HCT116 (cell line): ENCODE measurements around the gene FAM53B. TPM values are rescaled to one million over a fixed set of nuclear protein-coding genes. Genes with fewer than 3 reads are reported as not detected.

Experiments
- ATAC-seq: fragments of 200-7000 bp; cut with Tn5 transposase; 2 replicates; pipeline ENCODE4 v1.9.1; 2020; ENCODE audit warnings: mild to moderate bottlenecking, moderate library complexity
- BruUV-seq: library from RNA; stranded (reverse); fragments of 400-500 nt; replicated peaks from 2 replicates; lab custom pipeline; 2021; lab: Mats Ljungman, UMichigan
- CTCF ChIA-PET: fragments of 300-600 bp; sonication (Branson Sonifier 250); formaldehyde crosslinking; loops from one replicate; lab custom pipeline; 2021; ENCODE audit warnings: antibody characterized with exemption; lab: Charles Lee
- POLR2A ChIA-PET: fragments of 300-600, 350-600 bp; sonication (Branson Sonifier 250); formaldehyde crosslinking; loops from one replicate; lab custom pipeline; 2021; ENCODE audit warnings: antibody characterized with exemption; lab: Charles Lee
- RAD21 ChIA-PET, 2 experiments: fragments of 300-600 bp; sonication (Branson Sonifier 250); formaldehyde crosslinking; loops; one replicate each; lab custom pipeline; 2023; ENCODE audit warnings: low total read pairs in 2 of 2; ENCODE audit not compliant: uncharacterized antibody in 2 of 2, unreplicated experiment in 2 of 2, low non-redundant PET in 1 of 2; lab: Charles Lee
- DNase-seq: peaks from one replicate; pipeline ENCODE4 v3.0.0-alpha.2; 2010; ENCODE audit warnings: low read depth, low spot score
- H2AFZ ChIP-seq: fragments of 200-600 bp; shearing (Covaris generic), sonication (generic); 2 replicates; pipeline ENCODE4 v1.6.1; 2017; ENCODE audit warnings: low read depth, mixed run types, mixed read lengths, antibody characterized with exemption, low read length; ENCODE audit not compliant: poor library complexity, severe bottlenecking
- H3K27ac ChIP-seq: 2 replicates; pipeline ENCODE4 v1.5.1; 2012; ENCODE audit warnings: low read depth, low read length
- H3K27me3 ChIP-seq: fragments of 200-600 bp; sonication (generic); 2 replicates; pipeline ENCODE4 v1.6.1; 2016; ENCODE audit warnings: mixed run types, low read length, mixed read lengths; ENCODE audit not compliant: insufficient read depth
- H3K36me3 ChIP-seq, 2 experiments: fragments of 200-500 bp in 1 of 2; fragments of 200-600 bp in 1 of 2; sonication (Bioruptor generic) in 1 of 2; sonication (generic) in 1 of 2; 2 replicates each; pipeline versions ENCODE4 v1.5.1 to v1.6.1; 2014 to 2016; ENCODE audit warnings: low read length in 2 of 2, inconsistent platforms in 1 of 2, mixed read lengths in 1 of 2, mixed run types in 1 of 2; ENCODE audit not compliant: insufficient read depth in 2 of 2, control insufficient read depth in 1 of 2
- H3K4me1 ChIP-seq, 2 experiments: fragments of 200-600 bp in 1 of 2; sonication (generic) in 1 of 2; 2 replicates each; pipeline versions ENCODE4 v1.5.1 to v1.6.1; 2012 to 2017; ENCODE audit warnings: low read length in 2 of 2, inconsistent platforms in 1 of 2, mild to moderate bottlenecking in 1 of 2, mixed read lengths in 1 of 2, mixed run types in 1 of 2, moderate library complexity in 1 of 2; ENCODE audit not compliant: insufficient read depth in 2 of 2, control insufficient read depth in 1 of 2
- H3K4me2 ChIP-seq: fragments of 200-600 bp; sonication (generic); 2 replicates; pipeline ENCODE4 v1.6.1; 2017; ENCODE audit warnings: mixed run types, low read length, mixed read lengths
- H3K4me3 ChIP-seq, 2 experiments: fragments of 200-600 bp in 1 of 2; sonication (generic) in 1 of 2; replicated peaks in 1 of 2; 2 replicates each; pipeline ENCODE4 v1.5.1; 2011 to 2016; ENCODE audit warnings: low read length in 2 of 2, control low read depth in 1 of 2, low read depth in 1 of 2, mild to moderate bottlenecking in 1 of 2, mixed read lengths in 1 of 2, mixed run types in 1 of 2
- H3K79me2 ChIP-seq: fragments of 200-600 bp; sonication (generic); 2 replicates; pipeline ENCODE4 v1.6.1; 2017; ENCODE audit warnings: mild to moderate bottlenecking, mixed run types, low read length, moderate library complexity, mixed read lengths; ENCODE audit not compliant: insufficient read depth
- H3K9ac ChIP-seq: fragments of 200-600 bp; sonication (generic); 2 replicates; pipeline ENCODE4 v1.6.1; 2016; ENCODE audit warnings: low read length, mixed read lengths
- H3K9me2 ChIP-seq: fragments of 200-600 bp; sonication (generic), shearing (Covaris generic); 2 replicates; pipeline ENCODE4 v1.6.1; 2017; ENCODE audit warnings: mixed run types, mild to moderate bottlenecking, moderate library complexity; ENCODE audit not compliant: insufficient read depth
- H3K9me3 ChIP-seq, 2 experiments: fragments of 200-500 bp in 1 of 2; fragments of 200-600 bp in 1 of 2; sonication (Bioruptor generic) in 1 of 2; sonication (generic) in 1 of 2; 2 replicates each; pipeline ENCODE4 v1.6.1; 2014 to 2017; ENCODE audit warnings: low read length in 2 of 2, mixed read lengths in 2 of 2, inconsistent platforms in 1 of 2, low read depth in 1 of 2, mild to moderate bottlenecking in 1 of 2, mixed run types in 1 of 2, moderate library complexity in 1 of 2; ENCODE audit not compliant: control insufficient read depth in 1 of 2, insufficient read depth in 1 of 2
- H4K20me1 ChIP-seq: fragments of 200-600 bp; sonication (generic), shearing (Covaris generic); 2 replicates; pipeline ENCODE4 v1.6.1; 2017; ENCODE audit warnings: mixed run types, mild to moderate bottlenecking, moderate library complexity; ENCODE audit not compliant: insufficient read depth
- ATF3 ChIP-seq: IDR thresholded peaks from 2 replicates; pipeline ENCODE4 v1.6.1; 2012
- CBX3 ChIP-seq: IDR thresholded peaks from 2 replicates; pipeline ENCODE4 v1.6.1; 2012; ENCODE audit warnings: low read depth
- CTCF ChIP-seq, 3 experiments: fragments of 200-600 bp in 1 of 3; sonication (generic) in 1 of 3; IDR thresholded peaks in 2 of 3; conservative IDR thresholded peaks in 1 of 3; 2 replicates each; pipeline ENCODE4 v1.5.1; 2012 to 2017; ENCODE audit warnings: low read depth in 2 of 3, low read length in 2 of 3, antibody characterized with exemption in 1 of 3, borderline replicate concordance in 1 of 3, control low read depth in 1 of 3, mild to moderate bottlenecking in 1 of 3, mixed read lengths in 1 of 3, mixed run types in 1 of 3, moderate library complexity in 1 of 3; ENCODE audit not compliant: insufficient read depth in 1 of 3
- EGR1 ChIP-seq: IDR thresholded peaks from 2 replicates; pipeline ENCODE4 v1.6.1; 2012; ENCODE audit warnings: low read depth
- ELF1 ChIP-seq: IDR thresholded peaks from 2 replicates; pipeline ENCODE4 v1.6.1; 2012; ENCODE audit warnings: low read depth, borderline replicate concordance
- EZH2 ChIP-seq: fragments of 200-600 bp; sonication (generic); IDR thresholded peaks from 2 replicates; pipeline ENCODE4 v1.6.1; 2017; ENCODE audit warnings: antibody characterized with exemption, mixed run types
- EZH2phosphoT487 ChIP-seq: fragments of 200-600 bp; IDR thresholded peaks from 2 replicates; pipeline ENCODE4 v1.6.1; 2018; ENCODE audit warnings: antibody characterized with exemption, borderline replicate concordance
- JUND ChIP-seq: IDR thresholded peaks from 2 replicates; pipeline ENCODE4 v1.6.1; 2012
- POLR2A ChIP-seq: IDR thresholded peaks from 2 replicates; pipeline ENCODE4 v1.7.0; 2011; ENCODE audit warnings: borderline replicate concordance; ENCODE audit not compliant: insufficient read depth, insufficient read length; ENCODE audit errors: extremely low read depth
- POLR2AphosphoS5 ChIP-seq: IDR thresholded peaks from 2 replicates; pipeline ENCODE4 v1.6.1; 2011; ENCODE audit warnings: mild to moderate bottlenecking, low read depth, low read length, moderate library complexity
- RAD21 ChIP-seq: IDR thresholded peaks from 2 replicates; pipeline ENCODE4 v1.6.1; 2012; ENCODE audit warnings: low read depth, mild to moderate bottlenecking
- SIN3A ChIP-seq: IDR thresholded peaks from 2 replicates; pipeline ENCODE4 v1.6.1; 2012; ENCODE audit warnings: low read depth
- SP1 ChIP-seq: IDR thresholded peaks from 2 replicates; pipeline ENCODE4 v1.6.1; 2012; ENCODE audit warnings: low read depth
- SRF ChIP-seq: IDR thresholded peaks from 2 replicates; pipeline ENCODE4 v1.6.1; 2012; ENCODE audit warnings: low read depth
- TCF7L2 ChIP-seq: IDR thresholded peaks from 2 replicates; pipeline ENCODE4 v1.7.0; 2011; ENCODE audit warnings: borderline replicate concordance, inconsistent platforms; ENCODE audit not compliant: insufficient read depth, insufficient read length; ENCODE audit errors: extremely low read depth
- YY1 ChIP-seq: IDR thresholded peaks from 2 replicates; pipeline ENCODE4 v1.6.1; 2011; ENCODE audit warnings: low read length, low read depth, moderate library complexity, mild to moderate bottlenecking; ENCODE audit not compliant: insufficient replicate concordance; ENCODE audit errors: extremely low read depth
- ZFX ChIP-seq: fragments of 450-650 bp; IDR thresholded peaks from 2 replicates; pipeline ENCODE4 v1.6.1; 2017
- ZNF274 ChIP-seq: fragments of 200-500 bp; sonication (Bioruptor generic); IDR thresholded peaks from 2 replicates; pipeline ENCODE4 v1.6.1; 2014; ENCODE audit warnings: mild to moderate bottlenecking, low read depth, low read length, inconsistent platforms
- intact Hi-C: fragments of 100-400 bp; cut with micrococcal nuclease; formaldehyde crosslinking; loops from 2 replicates; pipeline ENCODE4 v1.10.0; 2022
- total RNA-seq: library from RNA; stranded (reverse); gene quantifications from one replicate; pipeline ENCODE4 v1.2.1, GENCODE V29; 2021; ENCODE audit not compliant: unreplicated experiment

FAM53B gene
- total RNA-seq, 1 experiment from 2014 or later = 19.6 TPM

DNA sequence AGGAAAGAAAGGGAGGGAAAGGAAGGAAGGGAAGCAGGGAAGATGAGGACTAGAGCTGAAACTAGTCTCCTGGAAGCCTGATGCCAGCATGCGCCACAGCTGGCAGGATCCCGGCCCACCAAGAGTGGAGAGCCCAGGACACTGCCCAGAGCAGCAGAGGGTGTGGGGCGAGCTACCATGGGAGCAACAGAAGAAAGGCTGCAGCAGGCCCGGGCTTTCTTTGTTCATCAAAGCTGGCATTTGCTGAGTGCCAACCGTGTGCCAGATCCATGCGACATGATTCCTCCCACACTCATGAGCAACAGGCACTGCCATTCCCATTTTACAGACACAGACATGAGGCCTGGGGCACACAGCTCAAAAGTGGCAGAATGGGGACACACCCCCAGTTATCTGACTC, 68.9 kb downstream of the FAM53B start:
- Histone ChIP-seq H3K27me3 (no peaks in the 10 kb centered on the region), H3K36me3 (no peaks in the 10 kb centered on the region; a peak in 1 of 4 replicates), H3K9ac (no peak overlapping the region), H3K4me2 (no peak overlapping the region), H3K9me2 (no peaks in the 10 kb centered on the region), H4K20me1 (no peaks in the 10 kb centered on the region), H3K9me3 (no peaks in the 10 kb centered on the region), H3K27ac (no peak overlapping the region)
- POLR2A ChIA-PET = no interaction called here
- CTCF ChIA-PET = no interaction called here
- no TSS peak for BruUV-seq
- intact Hi-C loops = no loop called here
- DNase-seq = no peak
- TF ChIP-seq JUND = no peak
- no peak for TF ChIP-seq CTCF (IDR thresholded peaks at IDR 0.05 in 2 of 3, conservative IDR thresholded peaks at IDR 0.05 in 1 of 3; ENCODE audit: borderline replicate concordance in 1 of 3, insufficient read depth in 1 of 3, low read depth in 2 of 3, low read length in 2 of 3)
- TF ChIP-seq TCF7L2 = no peak
- TF ChIP-seq ELF1 = no peak
- no peak for TF ChIP-seq EZH2phosphoT487
- TF ChIP-seq SRF = no peak
- TF ChIP-seq EGR1 = no peak
- no peak for TF ChIP-seq EZH2
- TF ChIP-seq POLR2A = no peak
- TF ChIP-seq ZFX = no peak
- TF ChIP-seq POLR2AphosphoS5 = no peak
- TF ChIP-seq ATF3 = no peak
- TF ChIP-seq SIN3A = no peak
- no peak for TF ChIP-seq SP1
- no peak for TF ChIP-seq CBX3
- no peak for TF ChIP-seq YY1
- TF ChIP-seq ZNF274 = no peak
- no peak for TF ChIP-seq RAD21
- TF ChIP-seq, all 23 proteins: peak for 0
- no peak for ATAC-seq
- Histone ChIP-seq H3K4me3 (no peak overlapping the region), H3K79me2 (no peaks in the 10 kb centered on the region; the same call in 1 of the 2 replicates), H2AFZ (no peak overlapping the region), H3K4me1 (peaks cover 7 to 17% of the 10 kb centered on the region in 2 experiments; a peak in 3 of 4 replicates)
- RAD21 ChIA-PET = no interaction called here
